ENCODE results near the gene FGF21.

DNA sequence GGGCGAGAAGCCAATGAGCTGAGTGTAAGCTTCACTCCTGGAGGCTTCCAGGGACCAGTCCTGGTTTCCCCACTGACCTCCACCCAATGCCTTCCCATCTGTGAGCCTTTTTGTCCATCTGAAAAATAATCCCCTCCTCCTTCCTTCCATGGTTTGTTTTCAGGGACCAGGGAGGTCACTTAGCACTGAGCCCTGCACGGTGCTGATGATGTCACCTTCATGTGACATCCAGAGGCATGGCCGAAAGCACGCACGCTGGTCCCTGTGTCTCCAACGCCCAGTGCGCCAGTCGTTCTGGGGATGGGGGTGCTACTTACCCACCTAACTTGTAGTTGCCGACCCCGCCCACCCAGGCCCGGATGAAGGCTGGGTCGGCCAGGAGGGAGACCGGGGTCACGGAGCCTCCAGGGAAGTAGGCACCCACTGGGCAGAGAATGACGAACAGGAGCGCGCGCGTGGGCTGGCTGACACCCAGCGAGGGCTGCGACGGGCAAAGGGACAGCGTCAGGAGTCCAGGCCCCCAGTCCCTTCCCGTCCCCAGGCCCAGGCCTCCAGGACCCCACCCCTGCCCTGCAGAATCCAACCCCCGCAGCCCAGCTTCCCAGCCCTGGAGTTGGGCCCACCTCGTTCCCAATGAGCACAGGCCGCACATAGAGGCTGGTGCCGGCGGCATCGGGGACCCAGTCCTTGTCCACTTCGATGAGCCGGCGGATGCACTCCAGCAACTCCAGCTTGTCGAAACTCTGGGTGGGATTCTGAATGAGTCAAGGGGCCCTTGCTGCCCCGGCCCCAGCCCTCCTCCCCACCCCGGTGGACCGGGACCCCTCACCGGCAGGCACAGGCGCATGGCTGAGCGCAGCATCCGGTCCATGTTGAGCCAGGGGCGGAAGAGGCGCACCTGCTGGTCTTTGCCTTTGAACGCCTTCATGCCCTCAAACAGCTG is 44.3 kb downstream of the FGF21 start:
- TF ChIP-seq POLR2A (IDR thresholded peaks at IDR 0.05; ENCODE audit: extremely low read depth, insufficient read length): no peak
- TF ChIP-seq, protein P1, sequence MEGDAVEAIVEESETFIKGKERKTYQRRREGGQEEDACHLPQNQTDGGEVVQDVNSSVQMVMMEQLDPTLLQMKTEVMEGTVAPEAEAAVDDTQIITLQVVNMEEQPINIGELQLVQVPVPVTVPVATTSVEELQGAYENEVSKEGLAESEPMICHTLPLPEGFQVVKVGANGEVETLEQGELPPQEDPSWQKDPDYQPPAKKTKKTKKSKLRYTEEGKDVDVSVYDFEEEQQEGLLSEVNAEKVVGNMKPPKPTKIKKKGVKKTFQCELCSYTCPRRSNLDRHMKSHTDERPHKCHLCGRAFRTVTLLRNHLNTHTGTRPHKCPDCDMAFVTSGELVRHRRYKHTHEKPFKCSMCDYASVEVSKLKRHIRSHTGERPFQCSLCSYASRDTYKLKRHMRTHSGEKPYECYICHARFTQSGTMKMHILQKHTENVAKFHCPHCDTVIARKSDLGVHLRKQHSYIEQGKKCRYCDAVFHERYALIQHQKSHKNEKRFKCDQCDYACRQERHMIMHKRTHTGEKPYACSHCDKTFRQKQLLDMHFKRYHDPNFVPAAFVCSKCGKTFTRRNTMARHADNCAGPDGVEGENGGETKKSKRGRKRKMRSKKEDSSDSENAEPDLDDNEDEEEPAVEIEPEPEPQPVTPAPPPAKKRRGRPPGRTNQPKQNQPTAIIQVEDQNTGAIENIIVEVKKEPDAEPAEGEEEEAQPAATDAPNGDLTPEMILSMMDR (IDR thresholded peaks at IDR 0.05; ENCODE audit: low read depth, low read length): no peak
